IMR-90 (cell line): ENCODE results near the gene AKAP13. TPM values are rescaled to one million over a fixed set of nuclear protein-coding genes. Genes with fewer than 3 reads are reported as not detected.

Experiments
- ATAC-seq: fragments of 200-7000 bp; cut with Tn5 transposase; 2 replicates; pipeline ENCODE4 v1.9.1; 2020; ENCODE audit warnings: low read depth, mild to moderate bottlenecking, moderate library complexity
- BruUV-seq: library from RNA; stranded (reverse); fragments of 400-500 nt; replicated peaks from 2 replicates; lab custom pipeline; 2021; lab: Mats Ljungman, UMichigan
- CTCF ChIA-PET: fragments of 300-600 bp; formaldehyde crosslinking; extraction: SDS; loops from one replicate; lab custom pipeline; 2021; ENCODE audit warnings: antibody characterized with exemption; lab: Yijun Ruan, JAX
- POLR2A ChIA-PET: fragments of 300-600 bp; sonication (Branson Sonifier 250); formaldehyde crosslinking; loops from one replicate; lab custom pipeline; 2022; ENCODE audit warnings: antibody characterized with exemption; ENCODE audit not compliant: unreplicated experiment; lab: Charles Lee
- DNase-seq: peaks from one replicate; pipeline ENCODE4 v3.0.0; 2013
- H2AFZ ChIP-seq: replicated peaks from 2 replicates; pipeline ENCODE3; 2013; ENCODE audit warnings: low read length, mild to moderate bottlenecking; ENCODE audit not compliant: poor library complexity
- H2AK5ac ChIP-seq: 2 replicates; pipeline ENCODE4 v1.6.1; 2013; ENCODE audit warnings: low read depth, low read length, inconsistent platforms
- H2AK9ac ChIP-seq: replicated peaks from 2 replicates; pipeline ENCODE3; 2013; ENCODE audit warnings: mild to moderate bottlenecking, low read depth, low read length, moderate library complexity; ENCODE audit not compliant: poor library complexity
- H2BK120ac ChIP-seq: 2 replicates; pipeline ENCODE4 v1.6.1; 2013; ENCODE audit warnings: low read depth, low read length, inconsistent platforms
- H2BK15ac ChIP-seq: 3 replicates; pipeline ENCODE4 v1.6.1; 2013; ENCODE audit warnings: low read depth, low read length, inconsistent platforms
- H2BK20ac ChIP-seq: 2 replicates; pipeline ENCODE4 v1.6.1; 2013; ENCODE audit warnings: low read depth, mild to moderate bottlenecking, inconsistent platforms, low read length, moderate library complexity
- H2BK5ac ChIP-seq: 2 replicates; pipeline ENCODE4 v1.6.1; 2013; ENCODE audit warnings: mild to moderate bottlenecking, low read depth, low read length, inconsistent platforms; ENCODE audit not compliant: poor library complexity, severe bottlenecking
- H3K14ac ChIP-seq: replicated peaks from 2 replicates; pipeline ENCODE4 v1.6.1; 2013; ENCODE audit warnings: low read depth, low read length, inconsistent platforms
- H3K18ac ChIP-seq: 2 replicates; pipeline ENCODE4 v1.6.1; 2013; ENCODE audit warnings: low read depth, low read length, control low read depth
- H3K23ac ChIP-seq: 2 replicates; pipeline ENCODE4 v1.6.1; 2013; ENCODE audit warnings: low read depth, low read length, inconsistent platforms
- H3K27ac ChIP-seq: 2 replicates; pipeline ENCODE4 v1.5.1; 2013; ENCODE audit warnings: mild to moderate bottlenecking, control low read depth, low read length; ENCODE audit not compliant: insufficient read depth
- H3K27me3 ChIP-seq: 2 replicates; pipeline ENCODE4 v1.6.1; 2013; ENCODE audit warnings: low read length; ENCODE audit not compliant: control insufficient read depth, insufficient read depth
- H3K36me3 ChIP-seq: 2 replicates; pipeline ENCODE4 v1.6.1; 2013; ENCODE audit warnings: low read length, mixed read lengths; ENCODE audit not compliant: control insufficient read depth, insufficient read depth
- H3K4ac ChIP-seq: 2 replicates; pipeline ENCODE4 v1.6.1; 2013; ENCODE audit warnings: low read depth, low read length, inconsistent platforms
- H3K4me1 ChIP-seq: 2 replicates; pipeline ENCODE4 v1.6.1; 2013; ENCODE audit warnings: low read length, mixed read lengths; ENCODE audit not compliant: control insufficient read depth, insufficient read depth
- H3K4me2 ChIP-seq: 2 replicates; pipeline ENCODE4 v1.6.1; 2013; ENCODE audit warnings: low read depth, mild to moderate bottlenecking, control low read depth, low read length, moderate library complexity
- H3K4me3 ChIP-seq: 2 replicates; pipeline ENCODE4 v1.5.1; 2013; ENCODE audit warnings: low read depth, mild to moderate bottlenecking, control low read depth, low read length, moderate library complexity; ENCODE audit not compliant: insufficient read depth
- H3K56ac ChIP-seq: 2 replicates; pipeline ENCODE4 v1.6.1; 2013; ENCODE audit warnings: low read length, inconsistent platforms; ENCODE audit not compliant: insufficient read depth; ENCODE audit errors: extremely low read depth
- H3K79me1 ChIP-seq, 2 experiments: 2 replicates each; pipeline ENCODE4 v1.6.1; 2013; ENCODE audit warnings: low read length in 2 of 2, inconsistent platforms in 1 of 2, low read depth in 1 of 2
- H3K9ac ChIP-seq: 2 replicates; pipeline ENCODE4 v1.6.1; 2013; ENCODE audit warnings: low read depth, low read length, control low read depth
- H3K9me1 ChIP-seq: 2 replicates; pipeline ENCODE4 v1.6.1; 2013; ENCODE audit warnings: low read length, inconsistent platforms; ENCODE audit not compliant: insufficient read depth
- H3K9me3 ChIP-seq: 2 replicates; pipeline ENCODE4 v1.6.1; 2013; ENCODE audit warnings: low read length; ENCODE audit not compliant: control insufficient read depth, insufficient read depth
- H4K20me1 ChIP-seq: 2 replicates; pipeline ENCODE4 v1.6.1; 2013; ENCODE audit warnings: low read length, inconsistent platforms; ENCODE audit not compliant: insufficient read depth
- H4K5ac ChIP-seq: 2 replicates; pipeline ENCODE4 v1.6.1; 2013; ENCODE audit warnings: mild to moderate bottlenecking, low read depth, low read length, control low read depth
- H4K8ac ChIP-seq, 2 experiments: 2 replicates each; pipeline ENCODE4 v1.6.1; 2013; ENCODE audit warnings: low read depth in 2 of 2, low read length in 2 of 2, control low read depth in 1 of 2, inconsistent platforms in 1 of 2
- H4K91ac ChIP-seq: 2 replicates; pipeline ENCODE4 v1.6.1; 2013; ENCODE audit warnings: low read depth, low read length, inconsistent platforms; ENCODE audit not compliant: insufficient read depth
- BHLHE40 ChIP-seq: fragments of 150-350 bp; IDR thresholded peaks from 2 replicates; pipeline ENCODE4 v1.6.1; 2016; ENCODE audit warnings: mild to moderate bottlenecking, low read depth, low read length
- CEBPB ChIP-seq: IDR thresholded peaks from 2 replicates; pipeline ENCODE4 v1.6.1; 2012; ENCODE audit warnings: low read depth, low read length, improper control_type of control experiment
- CHD1 ChIP-seq: IDR thresholded peaks from 2 replicates; pipeline ENCODE4 v1.6.1; 2012; ENCODE audit warnings: low read depth, low read length, improper control_type of control experiment
- ELK1 ChIP-seq: fragments of 150-350 bp; IDR thresholded peaks from 2 replicates; pipeline ENCODE4 v1.6.1; 2016; ENCODE audit warnings: low read depth, mild to moderate bottlenecking, low read length, moderate library complexity, borderline replicate concordance
- FOS ChIP-seq: fragments of 150-350 bp; IDR thresholded peaks from 2 replicates; pipeline ENCODE4 v1.6.1; 2016; ENCODE audit warnings: low read depth, low read length
- MAFK ChIP-seq: IDR thresholded peaks from 2 replicates; pipeline ENCODE4 v1.6.1; 2012; ENCODE audit warnings: low read depth, low read length, improper control_type of control experiment
- MAZ ChIP-seq: IDR thresholded peaks from 2 replicates; pipeline ENCODE4 v1.6.1; 2012; ENCODE audit warnings: low read depth, mild to moderate bottlenecking, low read length, improper control_type of control experiment, moderate library complexity, borderline replicate concordance
- MXI1 ChIP-seq: IDR thresholded peaks from 2 replicates; pipeline ENCODE4 v1.6.1; 2012; ENCODE audit warnings: low read depth, mild to moderate bottlenecking, low read length, moderate library complexity, borderline replicate concordance
- NFE2L2 ChIP-seq: fragments of 150-350 bp; IDR thresholded peaks from 2 replicates; pipeline ENCODE4 v1.6.1; 2016; ENCODE audit warnings: low read depth, mild to moderate bottlenecking, low read length
- POLR2A ChIP-seq: IDR thresholded peaks from 2 replicates; pipeline ENCODE4 v1.6.1; 2012; ENCODE audit warnings: mild to moderate bottlenecking, low read depth, low read length
- RAD21 ChIP-seq: IDR thresholded peaks from 2 replicates; pipeline ENCODE4 v1.6.1; 2012; ENCODE audit warnings: low read length, improper control_type of control experiment
- RCOR1 ChIP-seq: IDR thresholded peaks from 2 replicates; pipeline ENCODE4 v1.6.1; 2012; ENCODE audit warnings: mild to moderate bottlenecking, low read length, improper control_type of control experiment; ENCODE audit not compliant: insufficient replicate concordance
- RFX5 ChIP-seq: IDR thresholded peaks from 2 replicates; pipeline ENCODE4 v1.8.0; 2012; ENCODE audit warnings: low read depth, mild to moderate bottlenecking, low read length, moderate library complexity
- SMC3 ChIP-seq: fragments of 150-350 bp; IDR thresholded peaks from 2 replicates; pipeline ENCODE4 v1.6.1; 2016; ENCODE audit warnings: low read depth, mild to moderate bottlenecking, antibody characterized with exemption, low read length, moderate library complexity
- USF2 ChIP-seq: fragments of 150-350 bp; IDR thresholded peaks from 2 replicates; pipeline ENCODE4 v1.6.1; 2017; ENCODE audit warnings: mild to moderate bottlenecking, antibody characterized with exemption, low read length, low read depth
- WGBS, 2 experiments: methylation state at CpG; one replicate each; pipeline versions ENCODE4 v1.1.5 to v1.1.7; 2013; ENCODE audit warnings: missing lambda C conversion rate in 2 of 2; ENCODE audit not compliant: insufficient read length in 1 of 2; ENCODE audit errors: extremely low coverage in 2 of 2; 5-methylcytosine and 5-hydroxymethylcytosine counted together
- dilution Hi-C: fragments of 300-500 bp; cut with HindIII; formaldehyde crosslinking; loops from one replicate; pipeline ENCODE4 v1.14.3; 2018; ENCODE audit warnings: low sequenced_read_pairs; ENCODE audit not compliant: unreplicated experiment
- in situ Hi-C: fragments of 300-500 bp; cut with MboI; formaldehyde crosslinking; loops from 3 replicates; pipeline ENCODE4 v1.14.3; 2019; ENCODE audit warnings: low sequenced_read_pairs, inconsistent platforms, mixed read lengths
- intact Hi-C: fragments of 100-400 bp; cut with micrococcal nuclease; formaldehyde crosslinking; loops from 2 replicates; pipeline ENCODE4 v1.10.0; 2022
- polyA plus RNA-seq, 3 experiments: library from polyadenylated mRNA; depleted of rRNA; stranded (reverse); fragments of >200 nt; gene quantifications; 2 replicates each; pipeline ENCODE4 v1.2.3, GENCODE V29; 2012; ENCODE audit warnings: low replicate concordance in 1 of 3
- total RNA-seq: library from RNA; depleted of rRNA; stranded (reverse); fragments of >200 nt; gene quantifications from 2 replicates; pipeline ENCODE4 v1.2.3, GENCODE V29; 2012
- TF ChIP-seq, protein P1 (sequence below): conservative IDR thresholded peaks from 2 replicates; pipeline ENCODE4 v1.5.1; 2012; ENCODE audit warnings: mild to moderate bottlenecking, low read depth, low read length, improper control_type of control experiment

The AKAP13 gene
- total and polyA plus RNA-seq, 2 of the 4 experiments (the other 2 are of a cell fraction), result 10.4 to 46.4 TPM

DNA sequence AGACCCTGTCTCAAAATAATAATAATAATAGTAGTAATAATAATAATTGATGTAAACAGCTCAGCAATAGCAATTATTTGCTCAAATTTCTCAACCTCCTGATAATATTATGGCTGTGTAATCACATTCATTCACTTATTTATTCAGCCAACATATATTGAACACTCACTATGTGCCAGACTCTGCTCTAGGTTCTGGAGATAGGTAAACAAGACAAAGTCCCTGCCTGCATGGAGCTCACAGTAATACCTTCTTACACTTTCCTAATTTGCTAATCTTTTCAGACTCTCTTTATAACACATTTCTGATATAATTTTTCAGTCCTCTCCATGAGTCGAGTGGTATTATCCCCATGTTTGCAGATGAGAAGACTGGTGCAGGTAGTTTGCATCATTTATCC is 276.7 kb downstream of the AKAP13 start:
- WGBS, 2 experiments, result no CpG with 5 or more reads among the region's 1 CpG
- Histone ChIP-seq H3K79me1 (peaks cover 17 to 24% of the 10 kb centered on the region in 2 experiments), H3K27me3 (no peaks in the 10 kb centered on the region), H2AK5ac (no peak overlapping the region), H3K36me3 (peaks cover 12% of the 10 kb centered on the region), H3K4me2 (no peak overlapping the region), H3K23ac (no peak overlapping the region), H4K8ac (no peak overlapping the region), H4K91ac (no peak overlapping the region), H3K9ac (no peak overlapping the region), H3K18ac (no peak overlapping the region), H2BK20ac (no peak overlapping the region), H3K4ac (no peak overlapping the region), H3K56ac (no peak overlapping the region), H3K14ac (no peak overlapping the region), H3K9me1 (peaks cover 7% of the 10 kb centered on the region; the same call in 1 of the 2 replicates), H4K20me1 (no peaks in the 10 kb centered on the region), H2AK9ac (no peak overlapping the region), H4K5ac (no peak overlapping the region), H2BK15ac (no peak overlapping the region), H2AFZ (no peak overlapping the region), H2BK120ac (no peak overlapping the region), H3K27ac (no peak overlapping the region), H3K9me3 (no peaks in the 10 kb centered on the region), H2BK5ac (no peak overlapping the region), H3K4me1 (no peaks in the 10 kb centered on the region), H3K4me3 (no peak overlapping the region)
- TF ChIP-seq, protein P1, sequence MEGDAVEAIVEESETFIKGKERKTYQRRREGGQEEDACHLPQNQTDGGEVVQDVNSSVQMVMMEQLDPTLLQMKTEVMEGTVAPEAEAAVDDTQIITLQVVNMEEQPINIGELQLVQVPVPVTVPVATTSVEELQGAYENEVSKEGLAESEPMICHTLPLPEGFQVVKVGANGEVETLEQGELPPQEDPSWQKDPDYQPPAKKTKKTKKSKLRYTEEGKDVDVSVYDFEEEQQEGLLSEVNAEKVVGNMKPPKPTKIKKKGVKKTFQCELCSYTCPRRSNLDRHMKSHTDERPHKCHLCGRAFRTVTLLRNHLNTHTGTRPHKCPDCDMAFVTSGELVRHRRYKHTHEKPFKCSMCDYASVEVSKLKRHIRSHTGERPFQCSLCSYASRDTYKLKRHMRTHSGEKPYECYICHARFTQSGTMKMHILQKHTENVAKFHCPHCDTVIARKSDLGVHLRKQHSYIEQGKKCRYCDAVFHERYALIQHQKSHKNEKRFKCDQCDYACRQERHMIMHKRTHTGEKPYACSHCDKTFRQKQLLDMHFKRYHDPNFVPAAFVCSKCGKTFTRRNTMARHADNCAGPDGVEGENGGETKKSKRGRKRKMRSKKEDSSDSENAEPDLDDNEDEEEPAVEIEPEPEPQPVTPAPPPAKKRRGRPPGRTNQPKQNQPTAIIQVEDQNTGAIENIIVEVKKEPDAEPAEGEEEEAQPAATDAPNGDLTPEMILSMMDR, result no peak
- TF ChIP-seq MAZ, result no peak
- TF ChIP-seq USF2, result no peak
- no peak for TF ChIP-seq MAFK
- TF ChIP-seq CEBPB, result no peak
- no peak for TF ChIP-seq NFE2L2
- no peak for TF ChIP-seq ELK1
- TF ChIP-seq FOS, result no peak
- no peak for TF ChIP-seq BHLHE40
- no peak for TF ChIP-seq RFX5
- no peak for TF ChIP-seq CHD1
- TF ChIP-seq RCOR1, result no peak
- no peak for TF ChIP-seq MXI1
- no peak for TF ChIP-seq SMC3
- no peak for TF ChIP-seq RAD21
- TF ChIP-seq POLR2A, result no peak
- ChIA-PET POLR2A (no interaction called here), CTCF (interaction anchor here (0.6 kb wide), 1 partner anchor 19 kb away, joined by 3 read pairs; no protein-coding TSS in a partner anchor)
- ATAC-seq (no peak), DNase-seq (no peak)
- intact Hi-C loops (no loop called here), dilution Hi-C loops (no loop called here), in situ Hi-C loops (no loop called here)
- no TSS peak for BruUV-seq
